Upper lobe of left lung (tissue), 6 donors: ENCODE data around the gene ATP2A3. TPM values are rescaled to one million over a fixed set of nuclear protein-coding genes. Genes with fewer than 3 reads are reported as not detected.

Experiments used
- ATAC-seq, 2 donors: fragments of 200-7000 bp; cut with Tn5 transposase; one replicate each; pipeline ENCODE4 v1.9.1; 2022; ENCODE audit warnings: mild to moderate bottlenecking in 2 of 2, moderate library complexity in 2 of 2; ENCODE audit not compliant: low FRiP score in 2 of 2
- DNase-seq, 2 donors: peaks; one replicate each; pipeline ENCODE4 v3.0.0-alpha.2; 2019 to 2020
- H3K27ac ChIP-seq, 4 donors: fragments of 200-600 bp; sonication (generic); one replicate each; pipeline ENCODE4 v1.5.1; 2016 to 2019
- H3K27me3 ChIP-seq, 4 donors: fragments of 200-600 bp; sonication (generic); one replicate each; pipeline ENCODE4 v1.5.1; 2017 to 2019
- H3K36me3 ChIP-seq, 4 donors: fragments of 200-600 bp; sonication (generic); one replicate each; pipeline ENCODE4 v1.5.1; 2016 to 2019
- H3K4me1 ChIP-seq, 4 donors: fragments of 200-600 bp; sonication (generic); one replicate each; pipeline ENCODE4 v1.5.1; 2018 to 2019
- H3K4me3 ChIP-seq, 4 donors: fragments of 200-600 bp; sonication (generic); one replicate each; pipeline ENCODE4 v1.5.1; 2017 to 2019; ENCODE audit warnings: mild to moderate bottlenecking in 2 of 4, moderate library complexity in 1 of 4
- H3K9me3 ChIP-seq, 4 donors: fragments of 200-600 bp; sonication (generic); one replicate each; pipeline ENCODE4 v1.5.1; 2018 to 2019
- CTCF ChIP-seq, 6 experiments: fragments of 450-650 bp in 4 of 6; fragments of 200-600 bp in 2 of 6; sonication (generic) in 2 of 6; IDR thresholded peaks; one replicate each; pipeline ENCODE4 v1.5.1; 2016 to 2019; ENCODE audit warnings: antibody characterized with exemption in 6 of 6
- EP300 ChIP-seq, 4 donors: sonication (generic); formaldehyde crosslinking; IDR thresholded peaks; one replicate each; pipeline ENCODE4 v1.5.1; 2017; ENCODE audit warnings: antibody characterized with exemption in 4 of 4, control low read depth in 2 of 4
- POLR2A ChIP-seq, 4 donors: fragments of 450-650 bp; IDR thresholded peaks; one replicate each; pipeline ENCODE4 v1.5.1; 2016 to 2017; ENCODE audit warnings: antibody characterized with exemption in 4 of 4, mild to moderate bottlenecking in 2 of 4
- POLR2AphosphoS5 ChIP-seq, 2 donors: sonication (generic); formaldehyde crosslinking; IDR thresholded peaks; one replicate each; pipeline ENCODE4 v1.5.1; 2017; ENCODE audit warnings: antibody characterized with exemption in 2 of 2
- WGBS, 2 donors: methylation state at CpG; one replicate each; pipeline ENCODE4 v1.1.5; 2017 to 2018; 5-methylcytosine and 5-hydroxymethylcytosine counted together
- total RNA-seq, 6 donors: library from RNA; depleted of rRNA in 4 of 6; stranded (reverse); fragments of >200 nt in 4 of 6; gene quantifications; one replicate each; pipeline versions ENCODE4 v1.1.0 to v1.2.1, GENCODE V29; 2016 to 2021
- donor health status: DM: no; HTN: no; CAD: no; lungs with moderate emphysema.
- donor health status: DM: no; HTN: yes; CAD: no; lungs with severe emphysema.

Gene ATP2A3
- total RNA-seq, 6 donors from 2014 or later, result 27.9 to 82.8 (median 41.4) TPM

GRCh38 chr17:3963237-3964201, 718 bp downstream of the ATP2A3 start:
- Histone ChIP-seq H3K36me3 (no peaks in the 10 kb centered on the region), H3K27me3 (peaks cover 0 to 8% (median 3%) of the 10 kb centered on the region in 4 donors), H3K9me3 (no peaks in the 10 kb centered on the region), H3K4me1 (peaks cover 58 to 70% (median 62%) of the 10 kb centered on the region in 4 donors), H3K27ac (peak overlapping the region; percentile 64 to 85 (median 75)), H3K4me3 (peak overlapping the region; percentile 47 to 72 (median 64))
- no peak for TF ChIP-seq EP300 (IDR thresholded peaks at IDR 0.05)
- TF ChIP-seq POLR2AphosphoS5 (IDR thresholded peaks at IDR 0.05), result peak in 1 of 2 donors; percentile 27
- DNase-seq (peak; percentile 64 to 87), ATAC-seq (no peak)
- WGBS, 2 donors, result 10 to 25% methylated on average over 2 to 52 of the region's 64 CpGs

DNA sequence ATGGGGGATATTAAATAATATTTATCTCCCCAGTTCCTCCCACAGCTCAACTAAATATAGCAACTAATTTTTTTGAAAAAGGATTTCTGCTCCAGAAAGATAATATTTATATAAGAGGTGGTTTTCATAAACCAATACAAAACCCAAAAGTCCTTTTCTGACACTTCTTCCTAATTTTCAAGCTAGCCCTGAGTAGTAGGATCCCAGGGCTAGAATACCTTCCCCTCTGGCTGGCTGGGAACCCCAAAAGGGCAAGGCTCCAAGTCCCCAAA, 1.3 kb downstream of the ATP2A3 start:
- TF ChIP-seq POLR2AphosphoS5 (IDR thresholded peaks at IDR 0.05) (no peak), POLR2A (IDR thresholded peaks at IDR 0.05) (no peak), CTCF (IDR thresholded peaks at IDR 0.05) (no peak), EP300 (IDR thresholded peaks at IDR 0.05) (no peak)
- no peaks in the 10 kb centered on the region for H3K9me3 ChIP-seq
- no peak for DNase-seq
- H3K27ac ChIP-seq, result peak overlapping the region; percentile 64 to 85 (median 75)
- peaks cover 58 to 70% (median 62%) of the 10 kb centered on the region in 4 donors for H3K4me1 ChIP-seq
- no peak for ATAC-seq
- peak overlapping the region in 3 of 4 donors; percentile 61 to 72 (median 68) for H3K4me3 ChIP-seq
- peaks cover 0 to 8% (median 3%) of the 10 kb centered on the region in 4 donors for H3K27me3 ChIP-seq
- no peaks in the 10 kb centered on the region for H3K36me3 ChIP-seq

GRCh38 chr17:3962217-3962964, 1.8 kb downstream of the ATP2A3 start:
- TF ChIP-seq POLR2A (IDR thresholded peaks at IDR 0.05) (no peak), EP300 (IDR thresholded peaks at IDR 0.05) (no peak), POLR2AphosphoS5 (IDR thresholded peaks at IDR 0.05) (no peak), CTCF (IDR thresholded peaks at IDR 0.05) (no peak)
- Histone ChIP-seq H3K36me3 (no peaks in the 10 kb centered on the region), H3K4me1 (peaks cover 58 to 70% (median 62%) of the 10 kb centered on the region in 4 donors), H3K9me3 (no peaks in the 10 kb centered on the region), H3K27me3 (peaks cover 0 to 8% (median 3%) of the 10 kb centered on the region in 4 donors), H3K4me3 (peak overlapping the region in 3 of 4 donors; percentile 61 to 72 (median 68)), H3K27ac (peak overlapping the region; percentile 55 to 85 (median 73))
- DNase-seq (no peak), ATAC-seq (no peak)
- WGBS, 2 donors, result 69 to 70% methylated on average over 8 to 11 of the region's 11 CpGs

- Histone ChIP-seq H3K36me3 (no peaks in the 10 kb centered on the region), H3K9me3 (no peaks in the 10 kb centered on the region), H3K27ac (peak overlapping the region in 3 of 4 donors; percentile 13 to 85 (median 55)), H3K4me3 (peak overlapping the region in 1 of 4 donors; percentile 1), H3K4me1 (peaks cover 58 to 70% (median 62%) of the 10 kb centered on the region in 4 donors), H3K27me3 (peaks cover 0 to 8% (median 3%) of the 10 kb centered on the region in 4 donors)
- DNase-seq, result no peak
- TF ChIP-seq POLR2A (IDR thresholded peaks at IDR 0.05) (no peak), POLR2AphosphoS5 (IDR thresholded peaks at IDR 0.05) (no peak), CTCF (IDR thresholded peaks at IDR 0.05) (no peak), EP300 (IDR thresholded peaks at IDR 0.05) (no peak)
- no peak for ATAC-seq
- 0 to 44% methylated on average over 1 to 5 of the region's 5 CpGs for WGBS, 2 donors
Observed at GRCh38 chr17:3961564-3962047, 2.6 kb downstream of the ATP2A3 start.

DNA sequence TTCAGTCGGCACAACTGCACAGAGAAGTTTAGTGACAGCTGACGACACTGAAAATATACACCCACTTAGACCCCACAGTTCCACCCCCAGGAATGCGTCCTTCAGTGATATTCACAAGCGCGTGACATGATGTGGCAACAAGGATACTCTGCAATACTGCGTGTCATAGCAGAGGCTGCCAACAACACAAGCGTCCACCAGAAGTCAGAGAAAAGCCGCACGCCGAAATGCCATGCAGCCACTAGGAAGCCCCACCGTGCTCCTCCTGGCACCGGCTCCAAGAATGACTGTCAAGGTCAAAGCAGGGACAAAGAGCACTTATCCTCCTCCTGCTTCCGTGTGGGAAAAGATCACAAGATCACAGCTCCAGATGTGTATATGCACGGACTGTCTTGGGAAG, 3.5 kb downstream of the ATP2A3 start:
- 31 to 48% methylated on average over 14 of the region's 14 CpGs for WGBS, 2 donors
- DNase-seq (peak in 1 of 2 donors; percentile 73), ATAC-seq (peak; percentile 3 to 16)
- Histone ChIP-seq H3K27ac (peak overlapping the region; percentile 36 to 85 (median 50)), H3K27me3 (peaks cover 0 to 8% (median 3%) of the 10 kb centered on the region in 4 donors), H3K9me3 (no peaks in the 10 kb centered on the region), H3K4me1 (peaks cover 58 to 70% (median 63%) of the 10 kb centered on the region in 4 donors), H3K36me3 (no peaks in the 10 kb centered on the region), H3K4me3 (no peak overlapping the region)
- TF ChIP-seq CTCF (IDR thresholded peaks at IDR 0.05), result no peak
- TF ChIP-seq EP300 (IDR thresholded peaks at IDR 0.05), result peak in 1 of 4 donors; percentile 58
- peak; percentile 32 to 59 for TF ChIP-seq POLR2AphosphoS5 (IDR thresholded peaks at IDR 0.05)
- TF ChIP-seq POLR2A (IDR thresholded peaks at IDR 0.05), result peak in 1 of 4 donors; percentile 40
